22Rv1 (cell line): ENCODE results near the gene CKS2.

Source experiments
- H3K27ac ChIP-seq: fragments of 450-650 bp; 2 replicates; pipeline ENCODE4 v1.5.1; 2017
- ZFX ChIP-seq: fragments of 450-650 bp; IDR thresholded peaks from 2 replicates; pipeline ENCODE4 v1.6.1; 2017; ENCODE audit warnings: antibody characterized with exemption, borderline replicate concordance
- TF ChIP-seq, protein P1 (sequence below): fragments of 450-650 bp; IDR thresholded peaks from 2 replicates; pipeline ENCODE4 v1.5.1; 2017; ENCODE audit warnings: mild to moderate bottlenecking

The CKS2 gene

DNA sequence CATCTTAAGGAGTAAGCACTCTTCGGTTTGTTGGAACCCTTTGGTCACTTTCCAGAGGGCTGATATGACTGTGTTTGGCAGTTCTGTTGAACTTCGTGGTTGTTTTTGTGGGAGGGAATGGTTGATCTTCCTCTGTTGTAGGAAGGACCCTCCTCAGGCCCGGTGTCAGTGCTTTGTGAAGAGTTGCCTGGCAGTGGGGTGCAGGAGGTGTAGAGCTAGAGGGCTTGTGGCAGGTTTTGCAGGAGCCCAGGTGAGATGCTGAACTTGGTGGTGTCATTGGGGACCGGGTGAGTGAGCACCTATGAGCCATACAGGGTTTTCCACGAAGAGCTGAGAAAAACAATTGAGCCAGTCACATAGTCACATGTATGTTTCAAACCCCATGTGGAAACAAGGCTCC, 34.5 kb downstream of the CKS2 start:
- H3K27ac ChIP-seq = no peak overlapping the region
- no peak for TF ChIP-seq ZFX
- TF ChIP-seq, protein P1, sequence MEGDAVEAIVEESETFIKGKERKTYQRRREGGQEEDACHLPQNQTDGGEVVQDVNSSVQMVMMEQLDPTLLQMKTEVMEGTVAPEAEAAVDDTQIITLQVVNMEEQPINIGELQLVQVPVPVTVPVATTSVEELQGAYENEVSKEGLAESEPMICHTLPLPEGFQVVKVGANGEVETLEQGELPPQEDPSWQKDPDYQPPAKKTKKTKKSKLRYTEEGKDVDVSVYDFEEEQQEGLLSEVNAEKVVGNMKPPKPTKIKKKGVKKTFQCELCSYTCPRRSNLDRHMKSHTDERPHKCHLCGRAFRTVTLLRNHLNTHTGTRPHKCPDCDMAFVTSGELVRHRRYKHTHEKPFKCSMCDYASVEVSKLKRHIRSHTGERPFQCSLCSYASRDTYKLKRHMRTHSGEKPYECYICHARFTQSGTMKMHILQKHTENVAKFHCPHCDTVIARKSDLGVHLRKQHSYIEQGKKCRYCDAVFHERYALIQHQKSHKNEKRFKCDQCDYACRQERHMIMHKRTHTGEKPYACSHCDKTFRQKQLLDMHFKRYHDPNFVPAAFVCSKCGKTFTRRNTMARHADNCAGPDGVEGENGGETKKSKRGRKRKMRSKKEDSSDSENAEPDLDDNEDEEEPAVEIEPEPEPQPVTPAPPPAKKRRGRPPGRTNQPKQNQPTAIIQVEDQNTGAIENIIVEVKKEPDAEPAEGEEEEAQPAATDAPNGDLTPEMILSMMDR = no peak

GRCh38 chr9:89346696-89347095, 35.7 kb downstream of the CKS2 start:
- TF ChIP-seq, protein P1 = no peak
- TF ChIP-seq ZFX = no peak
- no peak overlapping the region for H3K27ac ChIP-seq

DNA sequence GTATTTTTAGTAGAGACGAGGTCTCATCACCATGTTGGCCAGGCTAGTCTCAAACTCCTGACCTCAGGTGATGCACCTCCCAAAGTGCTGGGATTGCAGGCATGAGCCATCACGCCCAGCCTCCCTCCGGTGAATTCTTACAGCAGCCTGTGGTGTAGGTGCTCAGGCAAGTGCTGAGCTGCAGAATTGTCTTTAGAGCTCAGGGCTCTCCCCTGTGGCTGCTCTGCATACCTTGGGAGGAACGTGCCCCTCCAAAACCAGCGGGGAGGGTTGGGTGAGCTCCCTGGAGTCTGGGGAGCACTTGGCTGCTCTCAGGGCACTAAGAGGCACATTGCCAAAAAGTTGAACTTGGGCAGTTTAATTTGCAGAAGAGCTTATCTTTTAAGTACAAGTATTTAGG, 36.7 kb downstream of the CKS2 start:
- H3K27ac ChIP-seq = no peak overlapping the region
- no peak for TF ChIP-seq ZFX
- TF ChIP-seq, protein P1 = no peak

DNA sequence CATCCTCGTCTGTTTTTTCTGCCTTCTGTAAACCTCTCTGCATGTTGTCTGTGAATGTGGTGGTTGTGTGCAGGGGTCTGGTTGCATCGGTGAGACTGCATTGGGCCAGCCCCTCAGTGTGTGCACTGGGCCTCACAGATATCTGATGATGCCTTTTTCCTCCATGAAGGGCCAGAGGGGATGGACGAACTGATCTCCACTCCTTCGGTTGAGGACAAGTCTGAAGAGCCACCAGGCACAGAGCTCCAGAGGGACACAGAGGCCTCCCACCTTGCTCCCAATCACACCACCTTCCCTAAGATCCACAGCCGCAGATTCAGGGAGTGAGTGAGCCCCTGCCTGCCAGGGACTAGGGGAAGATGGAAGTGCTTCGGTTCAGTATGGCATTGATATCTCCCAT, 38.6 kb downstream of the CKS2 start:
- TF ChIP-seq, protein P1 = no peak
- no peak for TF ChIP-seq ZFX
- no peak overlapping the region for H3K27ac ChIP-seq

DNA sequence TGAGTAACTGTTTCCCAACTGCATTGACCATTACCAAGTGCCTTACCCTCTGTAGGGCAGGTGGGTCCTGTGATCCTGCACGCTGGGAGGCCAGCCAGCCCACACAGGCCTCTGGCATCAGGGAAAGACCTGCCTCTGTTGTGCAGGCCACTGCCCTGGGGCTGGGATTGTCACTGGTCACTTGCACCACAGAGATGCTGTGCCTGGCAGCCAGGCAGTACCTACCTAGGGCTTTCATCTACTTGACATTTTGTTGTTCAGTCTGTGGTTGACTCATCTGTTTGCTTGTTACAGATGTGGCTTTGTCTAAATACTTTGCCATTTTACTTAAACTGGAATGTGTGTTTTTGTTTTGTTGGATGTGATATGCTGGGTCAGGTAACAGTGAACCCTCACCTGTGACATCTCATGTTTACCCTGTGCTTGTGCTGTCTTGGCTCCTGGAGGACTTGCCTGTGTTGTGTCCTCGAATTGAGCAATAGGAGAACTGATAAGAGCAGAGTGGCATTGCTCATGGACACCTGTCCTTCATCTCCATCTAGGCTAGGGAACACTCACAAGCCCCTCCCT, 40.1 kb downstream of the CKS2 start:
- no peak overlapping the region for H3K27ac ChIP-seq
- no peak for TF ChIP-seq ZFX
- TF ChIP-seq, protein P1 = no peak

GRCh38 chr9:89351584-89352300, 40.7 kb downstream of the CKS2 start:
- TF ChIP-seq, protein P1 = no peak
- TF ChIP-seq ZFX = no peak
- no peak overlapping the region for H3K27ac ChIP-seq

DNA sequence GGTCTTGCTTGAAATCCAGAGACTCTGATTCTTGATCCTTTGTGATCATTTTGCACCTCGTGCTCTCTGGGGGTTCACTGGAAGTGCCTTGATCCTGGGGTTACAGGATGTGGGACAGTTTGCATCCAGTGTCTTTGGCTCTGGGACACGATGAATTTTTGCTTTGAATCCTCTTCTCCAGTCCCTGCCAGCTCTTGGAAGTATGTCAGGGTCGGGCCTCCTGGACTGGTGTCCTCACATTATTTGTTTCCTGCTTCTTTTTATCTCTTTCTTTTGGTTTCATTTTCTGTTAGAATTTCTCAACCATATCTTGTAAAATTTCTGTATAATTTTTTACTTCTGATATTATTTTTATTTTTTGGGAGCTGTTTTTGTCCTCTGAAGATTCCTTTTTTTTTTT, 41.5 kb downstream of the CKS2 start:
- H3K27ac ChIP-seq = no peak overlapping the region
- TF ChIP-seq, protein P1 = no peak
- no peak for TF ChIP-seq ZFX
